ENCODE measurements around the gene CPNE7.
A peak's percentile ranks its signal among the peaks of the same experiment; 100 is the strongest.

The CPNE7 gene

DNA sequence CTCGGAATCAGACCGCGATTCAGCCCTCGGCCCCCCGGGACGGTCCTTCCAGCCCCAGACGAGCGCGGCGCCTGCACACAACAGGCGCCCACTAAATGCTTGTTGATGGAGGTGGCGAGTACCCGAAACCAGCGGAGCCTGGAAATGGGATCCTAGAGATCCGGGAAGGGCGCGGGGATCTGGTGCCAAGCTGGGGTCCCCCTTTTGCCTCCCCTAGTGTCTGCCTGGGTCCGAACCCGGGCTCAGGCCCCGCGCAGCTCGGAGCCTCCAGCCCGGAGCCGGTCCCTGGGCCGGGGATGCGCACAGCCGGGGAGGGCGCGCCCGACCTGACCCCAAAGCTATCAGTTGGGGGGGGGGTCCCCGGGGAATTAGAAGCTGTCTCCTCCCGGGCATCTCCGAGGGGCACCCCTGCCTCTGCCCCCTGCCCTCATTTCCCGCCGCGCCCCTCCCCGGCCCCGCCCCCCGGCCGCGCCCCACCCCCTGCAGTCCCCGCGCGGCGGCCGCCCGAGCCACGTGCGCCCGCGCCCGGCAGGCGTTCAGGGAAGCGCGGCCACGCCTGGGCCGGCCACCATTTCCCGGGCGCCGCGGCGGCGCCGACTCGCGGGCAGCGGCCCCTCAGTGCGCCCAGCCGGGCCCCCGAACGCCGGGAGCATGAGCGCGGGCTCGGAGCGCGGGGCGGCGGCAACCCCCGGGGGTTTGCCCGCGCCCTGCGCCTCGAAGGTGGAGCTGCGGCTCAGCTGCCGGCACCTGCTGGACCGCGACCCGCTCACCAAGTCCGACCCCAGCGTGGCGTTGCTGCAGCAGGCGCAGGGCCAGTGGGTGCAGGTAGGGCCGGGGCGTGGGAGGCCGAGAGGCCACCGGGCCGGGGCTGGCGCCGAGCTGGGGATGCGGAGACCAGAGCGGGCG, at the start of gene CPNE7:
Gene CPNE7 (plus strand): TSS at position 512 of the 906 bp plus-strand sequence. CDS start 140 bp downstream, at position 652.
- Mint-ChIP-seq H3K27me3 (peaks cover 9% of the 10 kb centered on the region), H3K4me1 (peaks cover 9% of the 10 kb centered on the region), H3K27ac (no peak within 1 kb of the TSS), H3K9me3 (no peaks in the 10 kb centered on the region), H3K4me3 (peak within 1 kb of the TSS; percentile 50), H3K36me3 (ENCODE audit: low read depth) (peaks cover 3% of the 10 kb centered on the region)
- DNase-seq: no peak
- peak; percentile 39 for ATAC-seq

DNA sequence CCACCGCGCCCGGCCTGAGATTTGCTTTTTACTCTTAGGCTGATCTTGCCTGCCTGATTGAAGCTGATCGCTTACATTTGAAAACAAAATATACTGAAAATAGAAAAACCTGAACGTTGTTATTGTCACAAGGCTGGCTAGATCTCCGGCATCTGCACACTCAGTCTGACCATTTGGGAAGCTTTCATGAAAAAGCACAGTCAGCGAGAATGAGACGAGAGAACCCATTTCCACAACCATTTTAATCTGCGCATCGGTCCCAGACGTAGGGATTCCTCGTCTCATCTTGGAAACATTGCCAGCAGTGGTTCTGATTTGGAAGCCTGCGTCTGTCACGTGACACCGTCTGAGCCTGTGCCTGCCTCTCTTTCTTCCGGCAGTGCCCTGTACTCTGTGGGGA, 46.5 kb upstream of the CPNE7 start:
- H3K27ac Mint-ChIP-seq: no peak overlapping the region
- H3K27me3 Mint-ChIP-seq: no peaks in the 10 kb centered on the region
- peaks cover 11% of the 10 kb centered on the region for H3K4me1 Mint-ChIP-seq
- H3K9me3 Mint-ChIP-seq: no peaks in the 10 kb centered on the region
- DNase-seq: no peak
- H3K36me3 Mint-ChIP-seq (ENCODE audit: low read depth): peaks cover 51% of the 10 kb centered on the region
- no peak overlapping the region for H3K4me3 Mint-ChIP-seq
- ATAC-seq: no peak

DNA sequence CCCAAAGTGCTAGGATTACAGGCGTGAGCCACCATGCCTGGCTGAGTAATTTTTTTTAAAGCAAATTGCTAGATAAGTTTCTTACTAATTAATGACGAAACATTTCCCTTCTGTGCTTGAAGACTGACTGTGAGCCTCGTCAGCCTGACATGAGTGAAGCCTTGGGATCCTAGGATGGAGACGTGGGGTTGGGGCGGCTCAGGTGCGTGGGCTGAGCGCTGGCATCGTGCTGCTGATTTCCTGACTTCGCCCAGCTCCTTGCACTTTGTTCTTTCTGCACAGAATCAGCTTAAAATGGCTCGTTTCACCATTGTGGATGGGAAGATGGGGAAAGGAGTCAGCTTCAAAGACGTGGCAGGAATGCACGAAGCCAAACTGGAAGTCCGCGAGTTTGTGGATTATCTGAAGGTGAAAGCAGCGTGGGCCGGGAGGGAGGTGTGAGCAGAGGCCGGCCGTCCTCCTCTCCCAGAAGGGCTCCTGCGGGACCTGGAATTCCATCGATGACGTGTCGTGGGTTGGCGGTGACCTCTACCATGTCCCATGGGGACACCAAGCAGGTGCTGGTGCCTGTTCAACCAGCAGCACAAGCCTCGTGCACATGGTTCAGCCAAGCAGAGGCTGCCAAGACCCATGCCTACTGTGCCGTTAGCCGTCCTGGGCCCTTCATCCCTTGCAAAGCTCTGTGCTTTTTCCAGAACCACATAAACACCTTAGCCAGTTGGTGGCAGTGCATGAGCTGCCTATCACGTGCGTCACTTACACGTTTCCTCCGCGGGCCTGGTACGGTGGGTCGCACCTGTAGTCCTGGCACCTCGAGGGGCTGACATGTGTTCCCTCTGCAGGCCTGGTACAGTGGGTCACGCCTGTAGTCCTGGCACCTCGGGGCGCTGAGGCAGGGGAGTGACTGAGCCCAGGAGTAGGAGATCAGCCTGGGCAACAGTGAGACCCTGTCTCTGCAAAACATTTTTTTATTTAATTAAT, 44.9 kb upstream of the CPNE7 start:
- Mint-ChIP-seq H3K27me3 (no peaks in the 10 kb centered on the region), H3K36me3 (ENCODE audit: low read depth) (peaks cover 56% of the 10 kb centered on the region), H3K4me1 (peaks cover 25% of the 10 kb centered on the region), H3K4me3 (no peak overlapping the region), H3K9me3 (no peaks in the 10 kb centered on the region), H3K27ac (no peak overlapping the region)
- ATAC-seq (no peak), DNase-seq (no peak)

DNA sequence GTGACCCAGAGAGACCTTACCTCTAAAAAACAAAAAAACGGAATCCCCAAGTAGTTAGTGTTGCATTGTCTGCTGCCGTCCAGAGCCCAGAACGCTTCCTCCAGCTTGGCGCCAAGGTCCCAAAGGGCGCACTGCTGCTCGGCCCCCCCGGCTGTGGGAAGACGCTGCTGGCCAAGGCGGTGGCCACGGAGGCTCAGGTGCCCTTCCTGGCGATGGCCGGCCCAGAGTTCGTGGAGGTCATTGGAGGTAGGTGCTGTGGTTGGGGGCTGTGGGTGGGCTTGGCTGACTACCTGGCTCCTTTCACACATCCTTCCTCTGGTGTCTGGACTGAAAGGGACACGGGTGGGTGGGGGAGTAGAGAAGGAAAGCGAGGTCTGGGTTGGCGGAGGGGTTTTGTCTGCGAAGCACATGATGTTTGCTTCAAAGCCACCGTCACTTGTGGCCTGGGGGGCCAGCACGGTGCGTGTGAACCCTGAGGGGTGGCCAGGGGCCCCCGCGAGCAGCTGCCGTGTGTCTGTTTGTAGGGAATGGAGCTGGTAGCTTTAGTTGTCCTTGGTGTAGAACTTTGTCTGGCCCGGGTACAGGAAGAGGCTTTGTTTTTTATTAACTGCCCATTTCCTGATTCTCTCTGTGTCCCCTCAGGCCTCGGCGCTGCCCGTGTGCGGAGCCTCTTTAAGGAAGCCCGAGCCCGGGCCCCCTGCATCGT, 43.6 kb upstream of the CPNE7 start:
- ATAC-seq (no peak), DNase-seq (no peak)
- H3K27me3 Mint-ChIP-seq: no peaks in the 10 kb centered on the region
- no peak overlapping the region for H3K27ac Mint-ChIP-seq
- H3K4me1 Mint-ChIP-seq: peaks cover 23% of the 10 kb centered on the region
- no peak overlapping the region for H3K4me3 Mint-ChIP-seq
- H3K9me3 Mint-ChIP-seq: no peaks in the 10 kb centered on the region
- H3K36me3 Mint-ChIP-seq (ENCODE audit: low read depth): peaks cover 46% of the 10 kb centered on the region

DNA sequence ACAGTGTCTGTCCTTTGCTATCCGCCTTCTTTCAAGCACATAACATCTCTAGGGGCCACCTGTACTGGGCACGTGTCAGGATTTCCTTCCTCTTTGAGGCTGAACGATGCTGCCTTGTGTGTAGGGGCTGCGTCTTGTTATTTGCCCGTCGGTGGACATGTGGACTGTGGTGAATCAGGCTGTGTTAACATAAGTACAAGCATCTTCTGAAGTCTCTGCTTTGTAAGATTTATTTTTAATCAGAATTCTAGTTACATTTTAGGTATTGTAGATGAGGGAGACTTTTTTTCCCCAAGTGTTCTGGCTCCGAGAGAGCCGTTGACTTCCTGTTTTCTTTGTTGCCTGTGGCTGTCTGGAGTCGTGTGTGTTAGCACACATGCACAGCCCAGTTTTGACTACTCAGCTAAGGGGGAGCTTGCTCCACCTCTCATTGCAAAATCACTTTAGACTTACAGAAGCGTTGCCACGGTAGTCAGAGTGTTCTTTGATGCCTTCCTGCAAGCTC, 41.3 kb upstream of the CPNE7 start:
- Mint-ChIP-seq H3K27me3 (no peaks in the 10 kb centered on the region), H3K4me3 (no peak overlapping the region), H3K9me3 (no peaks in the 10 kb centered on the region), H3K36me3 (ENCODE audit: low read depth) (peaks cover 35% of the 10 kb centered on the region), H3K27ac (peak overlapping the region; percentile 30), H3K4me1 (peaks cover 23% of the 10 kb centered on the region)
- ATAC-seq: peak; percentile 30
- DNase-seq: peak; percentile 16

DNA sequence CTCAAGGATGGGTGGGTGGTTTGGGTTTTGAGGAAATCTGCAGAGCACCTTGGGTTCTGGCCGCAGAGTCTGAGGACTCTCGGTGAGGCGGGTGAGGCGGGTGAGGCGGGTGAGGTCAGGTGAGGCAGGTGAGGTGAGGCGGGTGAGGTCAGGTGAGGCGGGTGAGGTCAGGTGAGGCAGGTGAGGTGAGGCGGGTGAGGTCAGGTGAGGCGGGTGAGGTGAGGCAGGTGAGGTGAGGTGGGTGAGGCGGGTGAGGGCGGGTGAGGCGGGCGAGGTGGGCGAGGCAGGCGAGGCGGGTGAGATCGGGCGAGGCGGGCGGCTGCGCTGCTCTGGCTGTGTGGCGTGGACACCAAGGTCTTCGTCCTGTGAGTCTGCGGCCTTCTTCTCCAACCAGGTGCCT, 39.2 kb upstream of the CPNE7 start:
- Mint-ChIP-seq H3K36me3 (ENCODE audit: low read depth) (peaks cover 28% of the 10 kb centered on the region), H3K27ac (no peak overlapping the region), H3K27me3 (no peaks in the 10 kb centered on the region), H3K4me1 (peaks cover 23% of the 10 kb centered on the region), H3K4me3 (no peak overlapping the region), H3K9me3 (no peaks in the 10 kb centered on the region)
- DNase-seq: no peak
- ATAC-seq: no peak

DNA sequence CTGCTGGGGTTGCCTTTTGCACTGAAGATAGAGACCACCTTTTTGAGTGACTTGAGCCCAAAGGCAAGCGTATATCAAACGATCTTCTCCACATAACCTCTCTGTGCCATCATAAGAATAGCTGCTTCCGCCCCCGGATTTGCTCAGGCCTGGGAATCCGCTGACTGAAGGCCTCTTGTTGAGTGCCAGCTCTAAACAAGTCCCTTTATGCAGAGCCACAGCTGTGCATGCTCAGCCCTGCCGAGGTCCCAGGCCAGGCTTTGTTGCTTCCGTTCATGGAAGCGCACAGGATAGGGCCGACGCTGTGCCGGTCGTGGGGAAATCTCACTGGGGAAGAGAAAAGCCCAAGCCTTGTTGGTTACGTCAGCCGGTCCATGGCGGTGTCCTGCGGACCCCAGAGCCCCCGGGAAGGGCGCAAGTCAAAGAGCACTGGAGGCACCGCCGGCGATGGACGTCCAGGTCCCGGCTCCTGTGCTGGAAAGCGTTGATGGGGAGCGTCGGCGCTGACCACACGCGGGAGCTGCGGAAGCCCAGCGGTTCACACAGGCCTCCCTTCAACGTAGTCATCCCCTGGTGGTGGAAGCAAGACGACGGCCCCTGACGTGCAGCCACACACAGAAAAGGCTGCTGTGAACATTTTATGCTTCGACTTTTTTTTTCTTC, 38.5 kb upstream of the CPNE7 start:
- DNase-seq (no peak), ATAC-seq (no peak)
- Mint-ChIP-seq H3K27me3 (no peaks in the 10 kb centered on the region), H3K36me3 (ENCODE audit: low read depth) (peaks cover 28% of the 10 kb centered on the region), H3K4me3 (no peak overlapping the region), H3K27ac (no peak overlapping the region), H3K9me3 (no peaks in the 10 kb centered on the region), H3K4me1 (peaks cover 23% of the 10 kb centered on the region)

DNA sequence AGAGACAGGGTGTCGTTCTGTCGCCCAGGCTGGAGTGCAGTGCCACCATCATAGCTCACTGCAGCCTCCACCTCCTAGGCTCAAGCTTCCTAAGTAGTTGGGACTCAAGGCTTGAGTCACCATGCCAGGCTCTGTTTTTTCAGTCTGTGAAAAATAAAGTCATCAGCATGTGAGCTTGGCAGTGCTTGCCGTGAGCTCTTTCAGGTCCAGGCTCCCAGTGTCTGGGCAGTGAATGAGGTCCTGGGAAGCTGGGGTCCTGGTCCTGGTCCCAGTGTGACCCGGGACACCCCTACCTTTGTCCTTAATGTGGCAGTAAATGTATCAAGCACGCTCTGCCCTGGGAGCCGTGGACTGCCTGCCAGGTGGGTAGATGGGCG, 38.0 kb upstream of the CPNE7 start:
- Mint-ChIP-seq H3K27ac (no peak overlapping the region), H3K4me3 (no peak overlapping the region)

DNA sequence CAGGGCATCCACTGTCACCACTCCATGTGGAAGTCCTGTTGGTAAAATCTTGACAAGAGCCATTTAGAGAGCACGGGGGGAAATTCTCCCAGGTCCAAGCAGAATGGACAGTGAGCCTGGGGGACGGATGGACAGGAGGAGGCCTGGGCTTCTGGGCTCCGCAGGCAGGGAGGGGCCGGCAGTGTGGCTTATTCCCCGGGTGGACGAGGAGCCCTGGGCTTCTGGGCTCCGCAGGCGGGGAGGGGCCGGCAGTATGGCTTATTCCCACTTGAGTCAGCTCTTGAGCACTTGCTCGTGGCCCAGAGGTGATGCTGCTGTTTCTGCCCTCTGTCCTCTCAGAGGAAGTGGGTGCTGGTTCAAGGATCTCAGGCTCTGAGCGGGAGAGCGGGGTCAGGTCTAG, 37.3 kb upstream of the CPNE7 start:
- no peaks in the 10 kb centered on the region for H3K9me3 Mint-ChIP-seq
- no peak for ATAC-seq
- no peak overlapping the region for H3K4me3 Mint-ChIP-seq
- peaks cover 22% of the 10 kb centered on the region for H3K4me1 Mint-ChIP-seq
- H3K36me3 Mint-ChIP-seq (ENCODE audit: low read depth): peaks cover 22% of the 10 kb centered on the region
- no peak for DNase-seq
- H3K27me3 Mint-ChIP-seq: no peaks in the 10 kb centered on the region
- H3K27ac Mint-ChIP-seq: no peak overlapping the region

More for the DNA sequence above, 38.0 kb upstream of the CPNE7 start:
- no peak for ATAC-seq
- Mint-ChIP-seq H3K36me3 (ENCODE audit: low read depth) (peaks cover 27% of the 10 kb centered on the region), H3K9me3 (no peaks in the 10 kb centered on the region), H3K4me1 (peaks cover 23% of the 10 kb centered on the region), H3K27me3 (no peaks in the 10 kb centered on the region)
- no peak for DNase-seq

DNA sequence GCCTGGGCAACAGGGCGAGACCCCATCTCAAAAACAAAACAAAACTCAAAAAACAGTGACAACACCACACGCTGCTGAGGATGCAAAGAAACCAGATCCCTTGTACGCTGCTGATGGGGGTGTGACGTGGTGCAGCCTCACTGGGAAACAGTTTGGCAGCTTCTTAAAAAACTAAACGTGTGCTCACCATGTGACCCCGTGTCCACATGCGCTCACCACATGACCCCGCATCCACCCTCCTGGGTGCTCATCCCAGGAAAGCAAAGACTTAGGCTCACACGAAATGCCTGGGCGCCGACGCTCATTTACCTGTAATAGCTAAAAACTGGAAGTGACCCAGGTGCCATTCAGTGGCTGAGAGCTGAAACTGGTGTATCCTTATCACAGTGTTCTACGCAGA, 35.0 kb upstream of the CPNE7 start:
- no peaks in the 10 kb centered on the region for H3K27me3 Mint-ChIP-seq
- H3K36me3 Mint-ChIP-seq (ENCODE audit: low read depth): no peaks in the 10 kb centered on the region
- no peaks in the 10 kb centered on the region for H3K9me3 Mint-ChIP-seq
- no peaks in the 10 kb centered on the region for H3K4me1 Mint-ChIP-seq
- H3K4me3 Mint-ChIP-seq: no peak overlapping the region
- DNase-seq (no peak), ATAC-seq (no peak)
- no peak overlapping the region for H3K27ac Mint-ChIP-seq

DNA sequence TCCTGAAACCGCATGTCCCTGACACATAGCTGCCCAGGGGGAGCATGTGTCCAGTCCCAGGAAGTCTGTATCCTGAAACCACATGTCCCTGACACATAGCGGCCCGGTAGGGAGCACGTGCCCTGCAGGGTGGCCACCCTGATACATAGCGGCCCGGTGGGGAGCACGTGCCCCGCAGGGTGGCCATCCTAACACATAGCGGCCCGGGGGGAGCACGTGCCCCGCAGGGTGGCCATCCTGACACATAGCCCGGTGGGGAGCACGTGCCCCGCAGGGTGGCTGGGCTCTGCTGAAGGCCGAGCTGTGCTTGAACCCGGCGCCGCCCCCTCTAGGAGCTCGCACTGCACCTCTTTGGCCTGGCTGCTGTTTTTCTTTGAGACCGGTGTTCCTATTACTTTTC, 33.8 kb upstream of the CPNE7 start:
- H3K4me3 Mint-ChIP-seq: no peak overlapping the region
- H3K4me1 Mint-ChIP-seq: no peaks in the 10 kb centered on the region
- DNase-seq: no peak
- H3K36me3 Mint-ChIP-seq (ENCODE audit: low read depth): peaks cover under 1% of the 10 kb centered on the region
- H3K27ac Mint-ChIP-seq: no peak overlapping the region
- ATAC-seq: no peak
- H3K9me3 Mint-ChIP-seq: no peaks in the 10 kb centered on the region
- H3K27me3 Mint-ChIP-seq: no peaks in the 10 kb centered on the region

DNA sequence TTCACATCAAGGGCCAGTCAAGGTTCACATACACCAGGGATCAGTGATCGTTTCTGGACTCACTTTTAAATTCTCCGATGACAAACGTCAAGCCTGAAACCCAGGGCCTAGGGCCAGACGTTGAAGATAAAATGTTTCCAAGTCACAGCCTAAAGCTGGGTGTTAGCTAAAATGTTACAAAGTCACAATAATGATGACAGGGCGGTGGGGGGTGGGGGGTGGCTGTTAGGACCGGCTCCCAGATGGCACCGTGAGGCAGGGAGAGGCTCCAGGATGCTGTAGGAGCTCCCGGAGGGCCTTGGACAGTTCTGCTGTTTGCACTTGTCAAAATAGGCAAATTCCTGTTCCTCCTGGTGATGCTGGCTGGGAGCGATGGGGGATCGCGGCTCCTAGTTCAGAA, 31.4 kb upstream of the CPNE7 start:
- peaks cover 15% of the 10 kb centered on the region for H3K4me1 Mint-ChIP-seq
- H3K27ac Mint-ChIP-seq: no peak overlapping the region
- H3K9me3 Mint-ChIP-seq: no peaks in the 10 kb centered on the region
- ATAC-seq: no peak
- H3K27me3 Mint-ChIP-seq: no peaks in the 10 kb centered on the region
- DNase-seq: no peak
- H3K4me3 Mint-ChIP-seq: no peak overlapping the region
- peaks cover 11% of the 10 kb centered on the region for H3K36me3 Mint-ChIP-seq (ENCODE audit: low read depth)

DNA sequence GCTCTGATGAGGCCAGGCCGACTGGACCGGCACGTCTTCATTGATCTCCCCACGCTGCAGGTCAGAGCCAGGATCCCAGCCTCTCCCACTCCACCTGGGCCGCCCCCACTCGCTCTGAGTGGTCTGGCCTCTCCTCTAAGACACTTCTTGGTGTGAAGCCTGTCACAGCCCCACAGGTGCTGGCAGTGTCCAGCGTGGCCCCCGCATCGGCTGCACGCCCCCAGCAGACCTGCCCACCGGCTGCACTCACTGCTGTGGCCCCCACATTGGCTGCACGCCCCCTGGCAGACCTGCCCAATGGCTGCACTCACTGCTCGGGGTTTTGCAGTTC, 30.9 kb upstream of the CPNE7 start:
- no peak for DNase-seq
- peaks cover 20% of the 10 kb centered on the region for H3K4me1 Mint-ChIP-seq
- no peak for ATAC-seq
- peaks cover 16% of the 10 kb centered on the region for H3K36me3 Mint-ChIP-seq (ENCODE audit: low read depth)
- no peak overlapping the region for H3K4me3 Mint-ChIP-seq
- H3K9me3 Mint-ChIP-seq: no peaks in the 10 kb centered on the region
- no peaks in the 10 kb centered on the region for H3K27me3 Mint-ChIP-seq
- no peak overlapping the region for H3K27ac Mint-ChIP-seq
